NCI-H187 treated with DMSO at 0.1 percent for 48 hours (cell line): ENCODE results near the gene HS1BP3.

Experiments used
- DNase-seq: peaks from one replicate; lab custom pipeline; 2025; lab: John Stamatoyannopoulos, UW

The HS1BP3 gene

GRCh38 chr2:20617081-20617575 lies 33.8 kb downstream of the HS1BP3 start:
- no peak for DNase-seq

GRCh38 chr2:20616341-20616871 lies 34.5 kb downstream of the HS1BP3 start:
- DNase-seq: no peak

GRCh38 chr2:20615466-20616241 lies 35.2 kb downstream of the HS1BP3 start:
- no peak for DNase-seq

GRCh38 chr2:20615068-20615465 lies 35.8 kb downstream of the HS1BP3 start:
- no peak for DNase-seq

- peak; percentile 64 for DNase-seq
Measured at GRCh38 chr2:20614201-20615067, 36.5 kb downstream of the HS1BP3 start.

- DNase-seq: no peak
Measured at GRCh38 chr2:20612925-20613916, 37.7 kb downstream of the HS1BP3 start.

- no peak for DNase-seq
Measured at GRCh38 chr2:20611844-20612356, 39.0 kb downstream of the HS1BP3 start.

GRCh38 chr2:20611077-20611843 lies 39.6 kb downstream of the HS1BP3 start:
- DNase-seq: no peak

GRCh38 chr2:20609995-20610357 lies 40.9 kb downstream of the HS1BP3 start:
- no peak for DNase-seq

GRCh38 chr2:20609349-20609994 lies 41.4 kb downstream of the HS1BP3 start:
- DNase-seq: no peak

GRCh38 chr2:20608666-20609348 lies 42.1 kb downstream of the HS1BP3 start:
- no peak for DNase-seq

- no peak for DNase-seq
Measured at GRCh38 chr2:20607446-20607845, 43.5 kb downstream of the HS1BP3 start.

- no peak for DNase-seq
Measured at GRCh38 chr2:20606198-20606597, 44.7 kb downstream of the HS1BP3 start.

- no peak for DNase-seq
Measured at GRCh38 chr2:20604951-20605381, 45.9 kb downstream of the HS1BP3 start.

- DNase-seq: no peak
Measured at GRCh38 chr2:20604401-20604911, 46.4 kb downstream of the HS1BP3 start.

- no peak for DNase-seq
Measured at GRCh38 chr2:20603791-20604190, 47.1 kb downstream of the HS1BP3 start.

GRCh38 chr2:20602803-20603202 lies 48.1 kb downstream of the HS1BP3 start:
- no peak for DNase-seq

- DNase-seq: no peak
Measured at GRCh38 chr2:20600756-20601325, 50.1 kb downstream of the HS1BP3 start.
